B cell (primary cell): ENCODE data around the gene ANAPC2.

Experiments used
- CTCF ChIP-seq: fragments of 200-600 bp; IDR thresholded peaks from one replicate; pipeline ENCODE4 v1.8.0; 2022; ENCODE audit warnings: antibody characterized with exemption, mild to moderate bottlenecking
- EZH2 ChIP-seq: IDR thresholded peaks from 2 replicates; pipeline ENCODE4 v1.6.1; 2012; ENCODE audit warnings: borderline replicate concordance, low read depth, mild to moderate bottlenecking, moderate library complexity, low read length; ENCODE audit not compliant: insufficient read depth, poor library complexity, severe bottlenecking

DNA sequence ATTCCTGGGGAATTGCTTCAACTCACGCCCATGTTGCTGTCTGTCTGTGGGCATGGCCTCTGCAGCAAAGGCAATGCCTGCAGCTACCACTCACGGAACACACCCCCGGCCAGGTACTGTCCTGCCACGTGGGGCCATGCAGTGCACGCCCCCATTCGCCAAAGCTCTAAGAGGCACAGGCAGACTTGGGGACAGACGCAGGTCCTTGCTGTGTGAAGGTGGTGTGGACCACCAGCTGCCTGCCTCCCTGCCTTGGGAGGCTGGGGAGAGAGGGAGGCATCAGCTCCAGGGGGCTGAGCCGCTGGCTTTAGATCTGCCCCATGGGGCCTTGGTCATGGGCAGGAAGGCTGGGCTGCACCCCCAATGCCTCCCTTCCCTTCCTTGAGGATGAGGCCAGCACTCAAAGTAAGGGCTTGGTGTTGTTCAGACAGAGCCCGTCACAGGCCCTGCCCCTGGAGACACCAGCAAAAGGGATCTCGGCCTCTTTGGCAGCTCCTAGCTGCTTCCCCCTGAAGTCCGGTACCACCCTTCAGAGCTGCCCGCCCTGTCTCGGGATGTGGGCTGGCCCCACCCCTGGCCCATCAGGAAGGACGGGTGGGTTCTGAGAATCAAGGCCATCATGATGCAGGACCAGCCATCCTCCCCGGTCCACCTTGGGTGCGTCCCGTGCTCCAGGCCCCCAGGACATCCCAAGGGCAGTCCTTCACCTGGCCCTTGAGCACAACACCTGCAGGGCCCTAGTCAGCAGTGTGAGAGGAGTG lies 47.1 kb downstream of the ANAPC2 start:
- no peak for TF ChIP-seq CTCF
- no peak for TF ChIP-seq EZH2
